CD4-positive, alpha-beta T cell treated with Interleukin-17A for 4 hours (primary cell): ENCODE data around the gene RPL3.
"Not testable (repeated sequence)": the region's sequence is repeated elsewhere in the genome, so short reads cannot be mapped to it uniquely, and the experiment has no call there.

Experiments used
- DNase-seq: peaks from one replicate; pipeline ENCODE4 v3.0.0-alpha.2; 2020; ENCODE audit warnings: mixed read lengths

Gene RPL3

DNA sequence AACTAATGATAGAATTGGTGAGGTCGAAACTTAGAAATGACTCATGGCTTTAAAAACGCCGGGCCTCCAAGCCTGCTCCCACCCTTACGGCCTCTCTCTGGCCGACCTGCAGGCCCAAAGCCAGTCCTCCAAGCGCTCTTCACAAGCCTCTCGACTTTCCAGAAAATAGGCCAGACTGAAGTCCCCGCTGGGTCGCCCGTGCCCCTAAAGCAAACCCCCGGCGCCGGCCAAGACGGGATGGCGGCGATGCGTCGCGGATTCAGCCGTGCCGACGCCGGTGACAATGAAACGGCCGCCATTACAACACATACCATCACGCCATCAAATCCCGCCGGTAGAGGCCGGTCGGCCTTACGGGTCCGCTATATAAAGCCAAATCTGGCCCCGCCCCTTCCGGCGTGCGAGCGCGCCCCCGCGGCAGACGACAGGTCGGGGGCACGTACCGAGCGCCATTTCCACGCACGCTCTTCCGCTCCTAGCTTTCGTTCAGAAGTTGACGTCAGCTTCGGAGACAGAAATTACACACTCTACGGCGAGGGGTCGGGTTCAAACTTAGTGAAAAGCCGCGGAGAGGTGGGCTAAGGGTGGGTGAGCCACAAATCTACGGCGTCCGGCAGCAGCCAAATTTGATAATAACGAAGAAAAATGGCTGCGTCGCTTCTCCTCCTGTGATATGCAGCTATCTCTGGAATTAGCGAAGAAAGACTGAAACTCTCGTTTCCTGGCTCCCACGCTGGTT is at the start of gene RPL3:
TSS of gene RPL3 (minus strand) at position 340 of the 739 bp plus-strand sequence. CDS start at position 314, 26 bp downstream.
- DNase-seq: peak; percentile 98

DNA sequence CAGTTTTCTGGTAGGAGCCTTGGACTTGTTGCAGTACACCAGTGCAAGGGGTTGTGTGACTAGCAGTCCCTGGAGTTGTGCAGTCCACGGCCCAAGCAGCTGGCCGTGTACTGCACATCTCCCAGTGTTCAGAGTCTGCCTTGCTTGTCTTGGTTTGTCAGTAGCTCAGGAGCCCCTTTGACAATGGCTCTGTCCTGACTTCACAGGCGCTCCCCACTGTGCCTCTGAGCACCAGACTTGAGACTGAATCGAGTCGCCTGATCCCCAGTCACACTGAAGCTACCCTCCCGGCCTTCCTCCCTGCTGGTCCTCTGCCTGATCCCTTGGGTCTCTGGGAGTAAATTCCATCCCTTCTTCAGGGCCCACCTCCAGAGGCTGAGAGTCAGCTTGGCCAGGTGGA is 49.8 kb upstream of the RPL3 start:
- DNase-seq: no peak

DNA sequence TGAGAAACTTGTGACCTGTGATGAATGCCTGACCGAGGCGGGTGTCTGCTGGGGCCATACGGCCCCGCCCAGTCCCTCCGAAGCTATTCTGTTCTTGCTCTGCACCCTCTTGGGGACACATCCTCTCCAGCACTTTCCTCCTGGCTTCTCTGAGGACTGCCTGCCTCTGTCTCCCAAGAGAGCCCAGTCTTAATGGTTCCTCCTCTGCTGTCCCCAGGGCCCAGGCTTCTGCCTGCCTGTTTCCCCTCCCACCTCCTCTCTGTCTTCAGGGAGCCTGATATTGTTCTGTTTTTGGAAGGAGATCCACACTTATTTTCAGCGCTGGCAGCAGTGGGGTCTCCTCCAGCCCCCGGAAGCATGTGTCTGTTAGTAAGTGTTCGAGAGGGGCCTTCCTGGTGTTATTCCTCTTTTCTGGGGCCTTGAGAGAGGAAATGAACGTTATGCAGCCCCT is 49.1 kb upstream of the RPL3 start:
- DNase-seq: no peak

DNA sequence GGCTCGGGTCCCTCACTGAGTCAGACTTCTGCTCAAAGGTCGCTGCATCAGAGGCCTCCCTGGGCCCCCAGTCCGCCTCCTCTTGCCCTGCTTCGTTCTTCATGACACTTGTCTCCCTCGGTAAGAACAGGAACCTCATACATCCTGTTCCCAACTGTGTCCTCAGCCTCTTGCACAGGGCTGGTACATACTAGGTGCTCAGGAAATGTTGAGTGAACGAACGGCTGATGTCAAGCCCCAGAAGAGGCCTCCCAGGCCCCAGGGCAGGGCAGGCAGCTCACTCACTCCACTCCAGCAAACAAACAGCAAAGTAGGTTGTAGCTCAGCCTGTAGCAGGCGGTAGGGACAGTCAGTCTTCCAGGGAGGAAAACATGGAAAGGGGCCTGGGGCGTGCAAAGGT is 47.6 kb upstream of the RPL3 start:
- DNase-seq: no peak

DNA sequence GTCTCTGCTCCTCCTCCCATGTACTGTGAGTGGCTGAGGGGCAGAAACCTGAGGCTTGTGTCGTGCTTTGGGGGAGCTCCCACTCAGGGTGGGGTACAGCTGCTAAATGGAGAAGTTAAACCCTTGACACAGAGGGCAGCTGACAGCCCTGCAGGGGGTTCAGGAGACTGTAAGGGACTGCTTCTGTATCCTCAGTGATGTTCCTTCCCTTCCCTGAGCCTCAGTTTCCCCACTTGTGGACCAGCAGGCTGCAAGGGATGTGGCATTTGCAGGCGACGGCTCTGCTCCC is 46.0 kb upstream of the RPL3 start:
- DNase-seq: no peak

DNA sequence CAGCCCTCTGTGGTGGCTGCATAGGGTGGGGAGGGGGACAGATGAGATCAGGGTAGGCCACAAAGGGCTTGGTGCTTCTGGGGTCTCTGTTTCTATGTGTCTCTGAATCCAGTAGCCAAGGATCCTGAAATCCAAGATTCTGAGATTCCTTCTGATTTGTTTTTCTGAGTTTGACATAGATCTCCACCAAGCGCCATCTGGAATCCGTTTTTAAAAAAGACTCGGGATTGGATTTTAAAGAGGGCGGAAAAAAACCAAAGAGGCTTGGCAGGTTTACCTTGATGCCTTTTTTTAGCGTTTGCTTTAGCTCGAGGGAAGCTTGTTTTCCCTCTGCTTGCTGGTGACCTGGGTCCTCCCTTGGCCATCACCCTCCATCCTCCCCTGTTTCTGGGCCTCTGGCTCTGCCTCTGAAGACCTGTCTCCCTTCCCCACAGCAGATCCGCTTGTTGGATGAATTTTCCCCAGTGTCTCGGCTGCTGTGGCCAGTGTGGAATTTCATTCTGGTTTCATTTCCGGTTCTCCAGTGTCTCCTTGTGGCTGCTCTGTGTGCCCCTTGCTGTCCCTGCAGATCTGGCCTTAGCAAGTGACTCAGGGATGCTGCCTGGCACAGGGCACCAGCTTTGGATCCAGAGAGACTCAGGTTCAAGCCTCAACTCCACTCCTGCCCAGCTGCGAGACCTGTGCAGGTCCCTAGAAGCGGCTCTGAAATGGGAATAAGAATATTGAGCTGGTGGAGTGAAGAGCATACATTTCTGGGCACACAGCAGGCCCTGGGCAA is 45.5 kb upstream of the RPL3 start:
- DNase-seq: no peak

DNA sequence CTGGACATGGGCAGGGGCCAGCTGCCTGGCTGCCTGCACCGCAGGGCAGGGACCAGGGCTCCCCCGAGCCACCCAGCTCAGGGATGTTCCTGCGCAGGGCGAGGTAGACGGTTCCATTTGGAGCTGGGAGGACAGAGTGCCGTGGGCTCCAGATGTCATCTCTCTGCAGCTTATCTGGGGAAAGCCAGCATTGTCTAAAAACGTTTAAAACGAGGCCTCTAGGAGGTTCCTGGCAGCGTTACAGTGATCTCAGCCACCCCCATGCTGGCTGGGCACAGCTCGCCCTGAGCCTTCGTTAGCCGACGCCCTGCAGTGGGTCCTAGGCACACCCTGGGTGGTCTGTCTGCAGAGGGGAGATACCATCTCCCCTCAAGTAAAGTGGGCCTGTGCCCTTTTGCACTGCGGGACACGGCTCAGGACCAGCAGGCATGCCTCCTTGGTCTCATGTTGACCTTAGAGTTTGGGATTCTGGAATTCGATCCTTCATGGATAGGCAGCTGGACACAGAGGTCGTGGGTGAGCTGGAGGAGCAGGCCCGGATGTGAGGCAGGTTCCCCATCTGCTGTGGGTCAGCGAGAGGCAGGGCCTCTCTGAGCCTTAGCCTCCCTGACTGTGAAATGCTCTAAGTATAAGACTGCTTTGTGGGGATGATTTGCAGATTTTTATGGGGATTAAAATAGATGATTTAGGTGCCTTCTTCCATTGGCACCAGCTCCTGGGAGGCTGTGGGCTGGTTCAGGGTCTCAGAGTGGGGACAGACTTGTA is 44.5 kb upstream of the RPL3 start:
- no peak for DNase-seq

DNA sequence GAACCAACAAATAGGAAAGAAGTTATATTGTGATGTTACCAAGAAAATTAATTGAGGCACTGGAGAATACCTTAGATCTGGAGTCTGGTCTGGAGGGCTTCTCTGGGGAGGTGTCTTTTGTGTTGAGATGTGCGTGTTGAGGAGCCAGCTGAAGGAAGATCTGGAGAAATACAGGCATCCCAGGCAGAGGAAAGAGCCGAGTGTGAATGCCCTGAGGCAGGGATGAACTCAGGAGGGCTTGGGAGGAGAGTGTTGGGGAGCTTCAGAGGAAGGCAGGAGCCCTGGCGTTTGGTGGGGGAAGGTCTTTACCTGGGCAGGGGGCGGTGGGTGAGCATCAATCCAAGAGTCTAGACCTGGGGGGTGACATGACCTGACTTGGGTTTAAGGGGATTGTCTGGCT is 43.5 kb upstream of the RPL3 start:
- no peak for DNase-seq

DNA sequence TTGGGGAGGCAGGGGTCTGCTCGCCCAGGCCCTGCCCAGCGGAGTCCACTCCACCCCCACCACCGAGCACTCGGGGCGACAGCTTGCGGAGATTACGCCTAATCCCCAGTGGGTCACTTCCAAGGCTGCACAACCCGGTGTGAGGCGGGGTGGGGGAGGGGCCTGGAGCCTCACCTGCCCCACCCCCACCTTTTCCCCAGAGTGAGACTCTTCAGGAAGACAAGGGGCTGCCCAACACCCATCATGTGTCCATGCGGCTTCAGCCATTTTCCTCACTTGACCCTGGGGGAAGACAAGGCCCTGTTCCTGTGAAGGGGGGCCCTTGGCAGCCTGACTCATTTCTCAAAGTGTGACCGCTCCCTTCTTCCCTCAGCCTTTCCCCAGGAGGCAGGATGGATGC is 42.8 kb upstream of the RPL3 start:
- DNase-seq: no peak

DNA sequence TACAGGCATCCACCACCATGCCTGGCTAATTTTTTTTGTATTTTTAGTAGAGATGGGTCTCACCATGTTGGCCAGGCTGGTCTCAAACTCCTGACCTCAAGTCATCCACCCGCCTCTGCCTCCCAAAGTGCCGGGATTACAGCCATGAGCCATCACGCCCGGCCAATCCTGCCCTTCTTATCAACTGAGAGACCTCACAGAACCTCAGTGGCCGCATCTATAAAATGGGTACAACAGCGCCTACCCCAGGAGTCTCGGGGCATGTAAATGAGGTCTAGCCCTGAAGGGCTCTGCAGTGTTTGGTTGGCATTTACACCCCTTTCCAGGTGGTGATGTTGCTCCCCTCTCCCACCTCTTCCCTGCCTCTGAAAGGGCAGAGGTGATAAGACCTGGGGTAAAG is 42.1 kb upstream of the RPL3 start:
- no peak for DNase-seq

DNA sequence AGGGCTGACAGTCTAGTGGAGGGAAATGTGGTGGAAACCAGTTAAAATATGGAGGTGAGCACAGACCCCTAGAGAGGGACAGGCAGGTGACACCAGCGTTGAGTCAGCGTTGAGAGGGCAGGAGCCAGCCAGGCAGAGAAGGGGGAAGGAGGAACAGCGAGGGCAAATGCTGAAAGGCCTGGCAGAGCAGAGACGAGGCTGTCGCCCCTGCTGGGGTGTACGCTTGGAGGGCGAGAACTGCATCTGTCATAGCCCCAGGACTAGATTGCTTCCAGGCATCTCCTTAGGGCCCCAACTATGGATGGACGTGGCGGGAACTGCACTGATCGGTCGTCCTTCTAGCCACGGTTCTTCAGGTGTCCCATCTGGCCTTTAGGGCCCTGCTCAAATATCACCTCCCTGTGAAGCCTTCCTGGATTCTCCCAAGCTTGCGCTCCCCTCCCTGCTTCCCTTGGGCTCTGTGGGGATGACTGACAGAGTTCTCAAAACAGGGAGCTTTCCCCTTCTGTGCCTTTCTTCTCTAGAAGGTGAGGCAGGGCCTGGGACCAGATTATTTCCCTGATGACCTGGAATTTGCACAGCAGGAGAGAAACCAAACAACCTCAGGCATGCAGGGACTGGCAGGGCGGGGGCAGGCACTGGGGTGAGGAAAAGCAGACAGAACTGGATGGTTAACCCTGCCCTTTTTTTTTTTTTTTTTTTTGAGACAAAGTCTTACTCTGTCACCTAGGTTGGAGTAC is 41.4 kb upstream of the RPL3 start:
- DNase-seq: no peak

DNA sequence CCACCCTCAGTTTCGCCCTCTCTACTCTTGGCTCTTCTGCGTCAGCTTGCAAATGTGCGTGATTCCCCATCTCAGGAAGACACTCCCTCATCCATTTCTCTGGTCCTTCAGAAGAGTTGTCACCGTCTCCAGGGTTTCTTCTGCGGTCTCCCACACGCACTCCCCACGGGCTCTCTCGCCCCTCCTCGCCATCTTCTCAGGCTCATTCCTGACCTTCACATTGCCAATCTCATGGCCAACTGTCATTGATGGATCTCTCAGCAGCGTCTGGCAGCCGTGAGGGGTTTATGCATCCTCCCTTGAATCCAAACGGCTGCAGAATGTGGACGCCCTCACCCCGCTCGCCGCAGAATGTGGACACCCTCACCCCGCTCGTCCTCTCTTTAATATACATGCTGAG is 40.8 kb upstream of the RPL3 start:
- DNase-seq: no peak

DNA sequence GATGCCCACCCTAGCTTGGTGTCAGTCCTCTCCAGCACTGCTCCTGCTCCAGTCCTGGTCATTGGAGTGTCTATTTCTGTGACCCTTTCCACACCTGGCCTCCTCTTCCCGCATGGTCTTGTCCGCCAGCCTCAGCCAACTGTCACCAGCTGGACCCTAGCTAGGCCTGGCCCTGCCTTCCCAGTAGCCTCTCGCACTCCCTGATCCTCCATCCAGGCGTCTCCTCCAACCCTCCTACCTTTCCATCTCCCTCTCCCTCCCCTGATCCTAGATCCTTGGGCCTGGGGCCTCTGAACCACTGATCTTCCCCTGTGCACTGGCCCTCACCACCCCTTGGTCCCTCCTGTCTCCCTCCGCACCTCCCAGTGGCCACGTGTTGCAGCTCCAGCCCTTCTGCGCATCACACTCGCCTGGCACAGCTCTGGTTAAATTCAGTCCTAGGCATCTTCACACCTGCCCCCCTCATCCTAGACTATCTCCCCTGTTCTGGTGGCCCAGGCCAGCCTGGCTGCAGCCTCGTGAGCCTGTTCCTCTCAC is 40.3 kb upstream of the RPL3 start:
- DNase-seq: no peak

DNA sequence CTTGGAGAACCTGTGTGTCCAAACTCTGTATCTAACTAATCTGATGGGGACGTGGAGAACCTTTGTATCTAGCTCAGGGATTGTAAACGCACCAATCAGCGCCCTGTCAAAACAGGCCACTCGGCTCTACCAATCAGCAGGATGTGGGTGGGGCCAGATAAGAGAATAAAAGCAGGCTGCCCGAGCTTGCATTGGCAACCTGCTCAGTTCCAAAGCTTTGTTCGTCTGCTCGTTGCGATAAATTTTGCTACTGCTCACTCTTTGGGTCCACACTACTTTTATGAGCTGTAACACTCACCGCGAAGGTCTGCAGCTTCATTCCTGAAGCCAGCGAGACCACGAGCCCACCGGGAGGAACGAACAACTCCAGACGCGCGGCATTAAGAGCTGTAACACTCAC is 38.8 kb upstream of the RPL3 start:
- not testable (repeated sequence) for DNase-seq

DNA sequence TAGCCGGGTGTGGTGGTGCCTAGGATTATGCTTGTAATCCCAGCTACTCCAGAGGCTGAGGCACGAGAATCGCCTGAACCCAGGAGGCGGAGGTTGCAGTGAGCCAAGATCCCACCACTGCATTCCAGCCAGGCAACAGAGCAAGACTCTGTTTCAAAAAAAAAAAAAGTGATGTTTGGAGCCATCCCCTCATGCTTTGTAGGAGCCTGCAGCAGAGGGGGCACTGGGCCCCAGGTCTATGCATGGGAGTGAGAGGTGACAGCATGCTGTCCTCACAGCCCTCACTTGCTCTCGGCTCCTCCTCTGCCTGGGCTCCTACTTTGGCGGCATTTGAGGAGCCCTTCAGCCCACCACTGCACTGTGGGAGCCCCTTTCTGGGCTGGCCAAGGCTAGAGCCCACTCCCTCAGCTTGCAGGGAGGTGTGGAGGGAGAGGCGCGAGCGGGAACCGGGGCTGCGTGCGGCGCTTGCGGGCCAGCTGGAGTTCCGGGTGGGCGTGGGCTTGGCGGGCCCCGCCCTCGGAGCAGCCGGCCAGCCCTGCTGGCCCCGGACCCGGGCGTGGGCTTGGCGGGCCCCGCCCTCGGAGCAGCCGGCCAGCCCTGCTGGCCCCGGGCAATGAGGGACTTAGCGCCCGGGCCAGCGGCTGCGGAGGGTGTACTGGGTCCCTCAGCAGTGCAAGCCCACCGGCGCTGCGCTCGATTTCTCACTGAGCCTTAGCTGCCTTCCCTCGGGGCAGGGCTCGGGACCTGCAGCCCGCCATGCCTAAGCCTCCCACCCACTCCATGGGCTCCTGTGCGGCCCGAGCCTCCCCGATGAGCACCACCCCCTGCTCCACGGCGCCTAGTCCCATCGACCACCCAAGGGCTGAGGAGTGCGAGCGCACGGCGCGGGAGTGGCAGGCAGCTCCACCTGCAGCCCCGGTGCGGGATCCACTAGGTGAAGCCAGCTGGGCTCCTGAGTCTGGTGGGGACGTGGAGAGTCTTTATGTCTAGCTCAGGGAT is 38.0 kb upstream of the RPL3 start:
- DNase-seq: not testable (repeated sequence)

DNA sequence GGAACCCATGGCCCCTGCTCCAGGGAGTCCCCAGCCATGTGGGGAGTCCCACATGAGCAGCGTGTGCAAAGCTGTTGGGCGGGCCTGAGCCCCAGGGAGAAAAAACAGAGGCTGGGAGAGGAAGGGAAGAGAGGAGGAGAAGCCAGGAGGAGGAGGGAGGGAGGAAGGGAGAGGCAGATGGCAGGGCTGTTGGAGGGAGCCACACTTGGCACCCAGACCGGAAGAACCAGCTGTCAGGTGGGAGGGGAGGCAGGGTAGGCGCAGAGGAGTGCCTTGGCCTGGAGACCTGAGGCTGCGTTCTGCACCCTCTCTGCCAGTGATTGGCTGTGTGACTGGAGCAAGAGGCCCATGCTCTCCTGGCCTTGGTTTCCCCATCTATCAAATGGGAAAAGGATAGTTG is 37.0 kb upstream of the RPL3 start:
- no peak for DNase-seq

DNA sequence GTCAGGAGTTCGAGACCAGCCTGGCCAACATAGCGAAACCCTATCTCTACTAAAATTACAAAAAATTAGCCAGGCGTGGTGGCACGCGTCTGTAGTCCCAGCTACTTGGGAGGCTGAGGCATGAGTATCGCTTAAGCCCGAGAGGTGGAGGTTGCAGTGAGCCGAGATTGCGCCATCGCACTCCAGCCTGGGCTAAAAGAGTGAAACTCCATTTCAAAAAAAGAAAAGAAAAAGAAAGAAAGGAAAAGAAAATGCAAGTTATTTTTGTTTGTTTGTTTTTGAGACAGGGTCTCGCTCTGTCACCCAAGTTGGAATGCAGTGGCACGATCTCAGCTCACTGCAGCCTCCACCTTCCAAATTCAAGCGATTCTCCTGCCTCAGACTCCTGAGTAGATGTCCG is 36.4 kb upstream of the RPL3 start:
- not testable (repeated sequence) for DNase-seq

DNA sequence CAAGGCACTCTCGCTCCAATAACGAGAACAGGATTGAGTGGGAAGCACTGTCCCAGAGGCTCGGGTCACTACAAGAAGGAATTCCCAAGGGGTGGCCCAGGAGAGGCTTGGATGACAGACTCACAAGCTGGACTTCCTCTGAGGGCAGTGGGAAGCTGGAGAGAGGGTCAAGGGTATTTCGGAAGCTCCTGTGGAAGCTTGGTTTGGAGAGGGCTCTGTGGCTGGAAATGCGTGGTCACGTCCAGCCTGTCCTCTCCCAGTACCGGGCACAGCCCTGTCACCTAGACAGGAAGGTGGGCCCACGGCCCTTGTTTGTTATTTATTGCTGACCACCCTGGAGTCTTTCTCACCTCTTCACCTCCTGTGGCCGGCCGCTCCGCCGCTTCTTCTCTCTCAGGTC is 35.7 kb upstream of the RPL3 start:
- DNase-seq: no peak

DNA sequence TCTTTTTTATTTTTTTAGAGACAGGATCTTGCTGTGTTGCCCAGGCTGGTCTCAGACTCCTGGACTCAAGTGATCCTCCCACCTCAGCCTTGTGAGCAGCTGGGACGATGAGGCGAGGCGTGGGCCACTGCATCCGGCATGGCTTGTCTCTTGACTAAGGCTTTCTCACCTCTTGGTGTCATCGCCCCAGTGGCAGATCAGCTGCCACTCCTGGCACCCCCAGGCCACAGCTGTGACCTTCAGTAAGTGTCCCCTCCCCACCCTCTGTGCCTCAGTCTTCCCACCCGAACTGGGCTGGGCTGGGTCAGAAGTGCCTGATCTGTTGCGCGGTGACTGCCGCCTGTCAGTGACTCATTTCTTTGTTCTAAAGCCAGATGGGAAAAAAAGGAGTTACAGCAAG is 33.9 kb upstream of the RPL3 start:
- no peak for DNase-seq

DNA sequence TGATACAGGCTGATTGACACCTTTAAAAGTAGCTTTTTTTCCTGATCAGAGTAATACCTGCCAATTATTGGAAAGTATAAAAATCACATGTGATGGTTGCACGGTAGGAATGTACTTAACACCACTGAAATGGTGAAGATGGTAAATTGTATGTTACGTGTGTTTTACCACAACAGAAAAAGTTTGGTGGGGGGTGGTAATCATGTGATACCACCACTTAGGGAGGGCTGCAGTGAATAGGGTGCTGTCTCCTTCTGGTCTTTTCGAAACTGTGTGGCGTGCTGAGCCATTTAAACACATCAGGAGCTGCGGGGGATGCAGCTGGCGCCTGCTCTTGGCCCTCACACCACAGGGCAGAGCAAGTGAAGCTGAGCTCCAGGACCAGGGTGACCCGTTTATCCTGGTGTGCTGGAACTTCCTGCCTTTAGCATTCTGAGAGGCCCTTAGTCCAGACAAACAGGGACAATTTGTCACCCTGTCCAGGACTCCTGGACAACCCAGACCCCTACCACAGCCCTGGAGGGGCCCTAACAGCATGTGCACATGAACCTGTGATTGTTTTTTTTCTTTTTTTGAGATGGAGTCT is 33.0 kb upstream of the RPL3 start:
- no peak for DNase-seq

DNA sequence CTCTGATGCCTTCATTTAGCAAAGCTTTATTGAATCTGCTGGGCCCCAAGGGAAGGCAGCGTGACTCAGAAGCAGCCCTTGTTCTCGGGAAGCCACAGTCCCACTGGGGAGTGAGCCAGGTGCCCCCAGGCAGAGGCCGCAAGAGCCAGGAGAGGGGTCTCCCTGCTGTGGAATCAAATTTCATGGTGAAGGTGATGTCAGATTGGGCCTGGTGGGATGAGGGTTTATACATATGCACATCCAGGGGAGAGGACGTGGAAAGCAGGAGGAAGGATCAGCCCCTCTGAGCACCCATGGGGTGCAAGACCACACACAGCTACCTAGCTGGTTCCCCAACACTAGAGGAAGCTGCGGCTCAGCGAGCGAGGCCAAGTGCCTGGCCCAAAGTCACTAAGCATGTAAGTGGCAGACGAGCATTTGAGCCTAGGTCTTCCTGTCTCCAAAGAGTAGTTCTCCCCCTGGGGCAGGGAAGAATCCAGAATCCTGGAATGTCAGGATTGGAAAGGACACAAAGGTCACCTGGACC is 32.3 kb upstream of the RPL3 start:
- DNase-seq: no peak
